ENCODE results near the gene CELF1.

Gene CELF1

GRCh38 chr11:47443028-47443700 lies 109.8 kb downstream of the CELF1 start:
- no peak for DNase-seq

- DNase-seq: no peak
These were observed 110.4 kb downstream of the CELF1 start for GRCh38 chr11:47442514-47442913.

- no peak for DNase-seq
These were observed 111.5 kb downstream of the CELF1 start for GRCh38 chr11:47441421-47441820.

DNA sequence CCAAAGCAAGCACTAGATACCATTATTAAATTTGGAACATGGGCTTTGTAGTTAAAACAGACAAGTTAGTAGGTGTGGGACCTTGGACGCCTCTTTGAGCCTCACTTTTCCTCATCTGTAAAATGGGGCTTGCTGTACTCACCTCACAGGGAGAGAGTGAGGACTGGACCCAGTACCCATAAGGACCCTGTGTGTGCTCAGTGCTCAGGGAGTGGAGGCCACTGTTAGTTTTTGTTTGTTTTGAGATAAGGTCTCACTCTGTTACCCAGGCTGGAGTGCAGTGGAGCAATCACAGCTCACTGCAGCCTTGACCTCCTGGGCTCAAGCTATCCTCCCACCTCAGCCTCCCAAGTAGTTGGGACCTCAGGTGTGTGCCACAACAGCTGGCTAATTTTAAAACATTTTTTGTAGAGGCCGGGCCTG lies 112.9 kb downstream of the CELF1 start:
- DNase-seq: no peak

- no peak for DNase-seq
These were observed 114.2 kb downstream of the CELF1 start for GRCh38 chr11:47438721-47439120.

GRCh38 chr11:47437746-47438418 lies 115.0 kb downstream of the CELF1 start:
- no peak for DNase-seq

DNA sequence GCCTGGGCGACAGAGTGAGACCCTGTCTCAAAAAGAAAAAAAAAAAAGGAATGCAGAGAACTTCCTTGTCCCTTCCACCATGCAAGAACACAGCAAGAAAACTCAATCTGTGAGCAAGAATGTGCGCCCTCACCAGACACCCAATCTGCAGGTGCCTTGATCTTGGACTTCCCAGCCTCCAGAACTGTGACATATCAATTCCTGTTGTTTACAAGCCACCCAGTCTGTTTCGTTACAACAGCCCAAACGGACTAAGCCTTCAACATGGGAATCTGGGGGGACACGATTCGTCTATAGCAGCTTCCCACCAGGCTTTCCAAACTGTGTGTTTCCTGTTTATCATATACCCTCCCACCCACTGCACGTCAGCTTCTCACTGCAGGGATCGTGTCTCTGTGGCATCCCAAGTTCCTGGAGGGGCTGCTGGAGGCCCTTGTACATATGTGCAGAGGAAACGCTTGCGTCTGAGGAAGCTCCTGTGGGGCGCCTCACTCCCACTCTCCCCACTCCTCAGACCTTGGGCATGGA lies 115.7 kb downstream of the CELF1 start:
- no peak for DNase-seq

DNA sequence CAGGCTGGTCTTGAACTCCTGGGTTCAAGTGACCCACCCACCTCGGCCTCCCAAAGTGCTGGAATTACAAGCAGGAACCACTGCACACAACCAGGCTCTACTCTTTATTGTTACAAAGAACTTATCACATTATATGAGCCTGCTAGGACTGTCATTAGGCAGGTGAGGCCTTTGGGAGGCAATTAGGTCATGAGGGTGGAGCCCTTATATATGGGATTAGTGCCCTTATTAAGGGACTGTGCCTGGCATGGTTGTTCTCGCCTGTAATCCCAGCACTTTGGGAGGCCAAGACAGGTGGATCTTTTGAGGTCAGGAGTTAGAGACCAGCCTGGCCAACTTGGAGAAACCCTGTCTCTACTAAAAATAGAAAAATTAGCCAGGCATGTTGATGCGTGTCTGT lies 116.2 kb downstream of the CELF1 start:
- DNase-seq: no peak

DNA sequence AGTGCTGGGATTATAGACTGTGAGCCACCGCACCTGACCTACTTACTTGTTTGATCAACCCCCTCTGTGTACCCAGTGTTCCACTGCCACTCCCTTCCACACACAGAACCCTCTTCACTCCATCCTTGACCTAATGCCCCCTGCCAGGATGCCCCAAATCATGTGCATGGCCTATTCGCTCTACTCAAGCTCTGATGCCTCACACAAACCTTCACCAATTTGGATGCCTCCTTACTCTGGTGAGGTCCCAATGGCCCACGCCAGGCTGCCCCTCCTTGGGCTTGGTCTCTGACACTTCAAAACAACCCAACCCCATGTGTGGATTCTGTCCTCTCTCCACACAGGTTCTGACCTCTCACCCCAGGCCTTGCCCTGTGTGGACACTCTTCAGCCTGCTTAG lies 117.2 kb downstream of the CELF1 start:
- DNase-seq: no peak

DNA sequence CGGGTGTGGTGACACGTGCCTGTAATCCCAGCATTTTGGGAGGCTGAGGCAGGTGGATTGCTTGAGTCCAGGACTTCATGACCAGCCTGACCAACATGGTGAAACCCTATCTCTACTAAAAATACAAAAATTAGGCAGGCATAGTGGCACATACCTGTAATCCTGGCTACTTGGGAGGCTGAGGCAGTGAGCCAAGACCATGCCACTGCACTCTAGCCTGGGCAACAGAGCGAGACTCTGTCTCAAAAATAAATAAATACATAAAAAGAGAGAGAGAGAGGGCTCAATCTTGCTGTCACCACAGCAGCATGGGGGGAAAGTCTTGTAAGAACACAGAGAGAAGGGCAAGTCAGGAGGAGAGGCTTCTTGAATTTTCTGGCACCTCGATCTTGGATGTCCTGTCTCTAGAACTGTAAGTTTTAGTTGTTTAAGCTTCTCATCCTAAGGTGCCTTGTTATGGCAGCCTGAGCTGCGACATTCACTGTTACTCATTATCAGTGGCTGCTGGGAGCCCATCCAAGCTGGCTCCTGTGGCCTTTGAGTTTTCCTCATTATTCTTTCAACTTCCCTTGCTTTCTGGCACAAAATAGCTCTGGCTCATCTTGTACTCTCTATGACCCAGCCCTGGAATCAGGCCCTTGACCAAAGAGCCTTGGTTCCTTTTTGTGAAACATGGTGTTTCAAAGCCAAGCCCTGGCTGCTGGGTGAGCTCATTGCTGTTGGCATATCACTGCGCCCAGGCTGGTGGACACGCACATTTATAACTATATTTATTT lies 118.7 kb downstream of the CELF1 start:
- no peak for DNase-seq

DNA sequence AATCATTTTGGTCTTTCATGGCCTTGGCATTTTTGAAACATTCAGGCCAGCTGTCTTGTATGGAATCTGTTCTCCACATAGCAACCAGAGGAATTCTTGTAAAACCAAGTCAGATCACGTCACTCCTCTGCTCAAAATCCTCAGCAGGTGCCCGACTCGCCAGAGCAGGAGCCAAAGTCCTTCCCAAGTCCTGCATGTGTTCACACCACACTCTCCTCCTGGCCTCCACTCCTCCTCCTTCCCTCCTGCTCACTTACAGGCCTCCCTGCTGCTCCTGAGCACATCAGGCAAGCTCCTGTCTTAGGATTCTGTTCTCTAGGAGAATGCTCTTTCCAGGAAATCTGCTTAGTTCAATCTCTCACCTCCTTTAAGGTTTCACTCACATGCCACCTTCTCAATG lies 119.8 kb downstream of the CELF1 start:
- DNase-seq: no peak

DNA sequence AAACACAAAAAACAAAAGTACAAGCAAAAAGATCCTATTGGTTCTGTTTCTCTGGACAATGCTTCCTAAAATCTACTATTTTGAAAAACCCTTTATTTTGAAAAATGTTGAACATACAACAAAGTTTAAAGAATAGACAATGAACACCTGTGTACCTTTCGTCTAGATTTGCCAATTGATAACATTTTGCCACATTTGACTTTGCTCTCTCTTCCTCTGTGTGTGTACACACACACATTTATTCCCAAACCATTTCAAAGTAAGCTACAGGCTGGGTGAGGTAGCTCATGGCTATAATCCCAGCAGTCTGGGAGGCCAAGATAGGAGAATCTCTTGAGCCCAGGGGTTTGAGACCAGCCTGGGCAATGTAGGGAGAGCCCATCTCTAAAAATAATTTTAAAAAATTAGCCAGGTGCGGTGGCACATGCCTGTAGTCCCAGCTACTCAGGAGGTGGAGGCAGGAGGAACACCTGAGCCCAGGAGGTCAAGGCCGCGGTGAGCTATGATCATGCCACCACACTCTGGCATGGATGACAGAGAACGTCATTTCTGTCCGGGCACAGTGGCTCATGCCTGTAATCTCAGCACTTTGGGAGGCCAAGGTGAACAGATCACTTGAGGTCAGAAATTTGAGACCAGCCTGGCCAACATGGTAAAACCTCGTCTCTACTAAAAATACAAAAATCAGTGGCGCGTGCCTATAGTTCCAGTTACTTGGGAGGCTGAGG lies 121.4 kb downstream of the CELF1 start:
- DNase-seq: no peak

- no peak for DNase-seq
These were observed 122.4 kb downstream of the CELF1 start for GRCh38 chr11:47430524-47430923.

- peak; percentile 96 to 98 for DNase-seq
These were observed 126.6 kb downstream of the CELF1 start, which contains the start of gene PSMC3 for GRCh38 chr11:47426062-47426956. Gene PSMC3 (minus strand): TSS chr11:47426439. CDS start chr11:47426279, 160 bp downstream.

- DNase-seq: no peak
These were observed 127.3 kb downstream of the CELF1 start for GRCh38 chr11:47425611-47426010.

DNA sequence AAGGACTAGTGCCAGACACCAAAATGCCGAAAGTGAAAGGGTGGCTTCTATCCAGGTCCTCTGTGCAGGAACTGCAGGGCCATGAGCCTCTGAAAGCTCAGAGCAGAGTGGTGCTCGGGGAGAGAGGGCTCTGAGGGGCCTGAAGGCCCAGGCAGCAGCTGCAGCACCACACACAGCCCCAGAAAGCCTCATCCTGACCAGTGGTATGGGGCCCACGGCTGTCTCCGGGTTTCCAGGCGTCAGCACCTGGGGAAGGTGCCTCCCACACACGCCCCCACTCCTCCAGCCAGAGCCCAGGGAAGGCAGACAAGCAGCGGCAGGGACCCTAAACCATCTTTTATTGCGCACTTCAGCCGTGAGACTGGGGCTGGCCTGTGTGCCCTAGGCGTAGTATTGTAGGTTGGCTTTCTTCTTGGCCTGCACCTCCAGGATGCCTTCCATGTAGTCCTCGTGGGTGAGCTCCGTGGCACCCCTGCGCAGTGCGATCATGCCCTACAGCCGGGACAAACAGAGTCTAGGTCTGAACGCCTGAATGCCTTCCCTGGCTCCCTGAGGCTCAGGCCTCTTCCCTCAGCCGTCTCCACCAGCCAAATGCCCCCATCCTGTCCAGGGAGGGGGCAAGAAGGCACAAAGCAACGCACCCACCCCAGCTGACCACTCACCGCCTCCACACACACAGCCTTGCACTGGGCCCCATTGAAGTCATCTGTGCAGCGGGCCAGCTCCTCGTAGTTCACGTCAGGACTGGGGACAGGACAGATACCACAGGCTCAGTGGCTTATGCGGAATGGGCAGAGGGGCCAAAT lies 134.3 kb downstream of the CELF1 start:
- DNase-seq: no peak

DNA sequence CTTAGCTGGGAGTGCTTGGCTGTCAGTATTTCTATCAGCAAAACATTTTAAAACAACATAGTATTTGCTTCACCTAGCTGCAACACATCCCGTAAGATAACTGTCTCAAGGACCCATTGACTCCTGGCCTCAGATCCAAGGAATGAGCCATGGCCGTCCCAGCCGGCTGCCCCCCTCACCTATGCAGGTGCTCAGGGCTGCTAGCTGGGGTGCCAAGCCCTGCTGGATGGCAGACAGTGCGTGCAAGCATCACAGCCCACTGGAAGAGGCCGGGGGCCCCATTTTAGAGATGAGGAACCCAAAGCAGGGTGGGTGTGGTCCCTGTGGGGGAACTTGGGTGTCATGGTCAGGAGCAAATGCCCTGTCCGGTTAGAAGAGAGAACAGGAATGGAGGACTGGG lies 135.2 kb downstream of the CELF1 start:
- DNase-seq: no peak

DNA sequence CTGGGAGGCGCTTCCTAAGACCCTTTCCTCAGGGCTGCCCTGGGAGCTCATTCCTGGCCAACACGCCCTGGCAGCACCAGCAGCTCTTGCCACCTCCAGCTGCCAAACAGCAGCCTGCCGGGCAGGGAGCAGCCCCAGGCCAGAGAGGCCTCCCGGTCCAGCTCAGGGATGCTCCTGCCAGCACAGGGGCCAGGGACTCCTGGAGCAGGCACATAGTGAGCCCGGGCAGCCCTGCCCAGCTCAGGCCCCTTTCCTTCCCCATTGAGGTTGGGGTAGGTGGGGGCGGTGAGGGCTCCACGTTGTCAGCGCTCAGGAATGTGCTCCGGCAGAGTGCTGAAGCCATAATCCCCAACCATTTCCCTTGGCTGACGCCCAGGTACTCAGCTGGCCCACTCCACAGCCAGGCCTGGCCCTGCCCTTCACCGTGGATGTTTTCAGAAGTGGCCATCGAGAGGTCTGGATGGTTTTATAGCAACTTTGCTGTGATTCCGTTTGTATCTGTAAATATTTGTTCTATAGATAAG lies 136.9 kb downstream of the CELF1 start:
- DNase-seq: no peak
